GM12874 (cell line): ENCODE measurements around the gene BARD1.

Experiments used
- TF ChIP-seq, protein P1 (sequence below): IDR thresholded peaks from 2 replicates; pipeline ENCODE4 v1.5.1; 2011; ENCODE audit warnings: low read depth, mild to moderate bottlenecking, control low read depth, low read length, moderate library complexity; ENCODE audit not compliant: insufficient read depth

The BARD1 gene

DNA sequence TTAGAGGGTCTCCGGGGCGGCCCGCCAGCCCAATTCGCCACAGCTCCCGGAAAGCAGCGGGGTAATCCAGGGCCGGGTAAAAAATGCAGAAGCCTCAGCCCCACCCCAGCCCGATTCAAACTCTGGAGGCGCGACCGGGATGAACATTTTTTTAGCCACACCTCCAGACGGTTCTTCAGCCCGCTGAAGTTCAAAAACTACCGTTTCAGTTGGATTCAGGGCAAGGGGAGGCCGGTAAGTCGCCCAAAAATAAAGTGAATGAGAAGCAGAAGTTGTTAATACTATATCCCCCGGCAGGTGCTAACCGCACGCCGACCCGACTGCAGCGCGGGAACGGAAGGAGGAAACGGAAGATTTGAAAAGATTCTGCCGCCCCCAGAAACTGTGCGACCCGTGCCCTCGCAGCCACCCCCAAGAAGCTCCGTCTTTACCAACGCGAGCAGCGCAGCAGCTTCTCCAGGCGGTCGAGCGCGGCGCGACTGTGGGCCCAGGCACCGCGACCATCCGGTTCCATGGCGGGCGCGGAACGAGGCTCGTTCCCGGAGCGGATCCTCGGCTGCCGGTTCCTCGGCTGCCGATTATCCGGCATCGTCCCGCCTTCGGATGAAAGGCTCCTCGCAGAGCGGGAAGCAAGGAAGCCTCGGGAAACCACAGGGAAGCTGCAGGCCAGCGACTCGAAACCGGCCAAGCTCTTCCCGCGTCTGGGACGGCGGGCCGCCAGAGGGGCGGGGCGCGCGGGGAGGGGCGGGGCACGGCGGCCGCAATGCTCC, at the start of gene BARD1:
BARD1 (minus strand) TSS at position 703 of the 770 bp plus-strand sequence; CDS start at position 589, 114 bp downstream.
- TF ChIP-seq, protein P1, sequence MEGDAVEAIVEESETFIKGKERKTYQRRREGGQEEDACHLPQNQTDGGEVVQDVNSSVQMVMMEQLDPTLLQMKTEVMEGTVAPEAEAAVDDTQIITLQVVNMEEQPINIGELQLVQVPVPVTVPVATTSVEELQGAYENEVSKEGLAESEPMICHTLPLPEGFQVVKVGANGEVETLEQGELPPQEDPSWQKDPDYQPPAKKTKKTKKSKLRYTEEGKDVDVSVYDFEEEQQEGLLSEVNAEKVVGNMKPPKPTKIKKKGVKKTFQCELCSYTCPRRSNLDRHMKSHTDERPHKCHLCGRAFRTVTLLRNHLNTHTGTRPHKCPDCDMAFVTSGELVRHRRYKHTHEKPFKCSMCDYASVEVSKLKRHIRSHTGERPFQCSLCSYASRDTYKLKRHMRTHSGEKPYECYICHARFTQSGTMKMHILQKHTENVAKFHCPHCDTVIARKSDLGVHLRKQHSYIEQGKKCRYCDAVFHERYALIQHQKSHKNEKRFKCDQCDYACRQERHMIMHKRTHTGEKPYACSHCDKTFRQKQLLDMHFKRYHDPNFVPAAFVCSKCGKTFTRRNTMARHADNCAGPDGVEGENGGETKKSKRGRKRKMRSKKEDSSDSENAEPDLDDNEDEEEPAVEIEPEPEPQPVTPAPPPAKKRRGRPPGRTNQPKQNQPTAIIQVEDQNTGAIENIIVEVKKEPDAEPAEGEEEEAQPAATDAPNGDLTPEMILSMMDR: 0 out of 2 replicates have a peak, but pooled peaks have one; percentile 0

DNA sequence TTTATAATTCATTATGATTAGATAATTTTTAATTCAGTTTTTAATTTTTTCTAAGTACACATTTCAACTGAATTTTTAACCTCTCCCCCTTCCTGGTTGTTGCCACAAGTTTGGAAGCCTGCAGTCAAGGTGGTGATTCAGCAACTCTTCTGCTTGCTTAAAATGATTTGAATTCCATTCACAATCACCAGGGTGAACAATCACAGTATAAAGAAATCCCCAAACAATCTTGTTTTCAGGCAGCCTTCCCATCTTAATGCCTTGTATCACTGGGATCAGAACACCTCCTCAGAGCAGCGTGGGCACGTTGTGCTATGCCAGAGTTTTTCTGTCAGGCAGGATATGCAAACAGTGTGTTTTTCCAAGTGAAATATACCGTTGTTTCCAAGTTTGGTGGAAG, 46.7 kb upstream of the BARD1 start:
- TF ChIP-seq, protein P1: no peak

DNA sequence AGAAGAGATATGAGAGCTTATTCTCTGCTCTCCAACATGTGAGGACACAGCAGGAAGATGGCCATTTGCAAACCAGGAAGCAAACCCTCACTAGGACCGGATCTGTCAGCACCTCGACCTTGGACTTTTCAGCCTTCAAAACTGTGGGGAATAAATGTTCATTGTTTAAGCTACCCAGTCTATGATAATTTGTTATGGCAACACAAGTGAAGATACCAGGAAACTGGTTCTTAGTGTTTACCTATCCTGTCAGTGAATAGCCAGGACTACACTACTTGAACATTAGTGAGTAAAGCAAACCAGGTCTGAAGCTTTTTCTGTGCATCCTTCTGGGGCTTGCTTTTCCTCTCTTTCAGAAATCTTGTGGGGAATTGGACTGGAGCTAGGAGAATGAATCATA, 44.4 kb upstream of the BARD1 start:
- TF ChIP-seq, protein P1: no peak

DNA sequence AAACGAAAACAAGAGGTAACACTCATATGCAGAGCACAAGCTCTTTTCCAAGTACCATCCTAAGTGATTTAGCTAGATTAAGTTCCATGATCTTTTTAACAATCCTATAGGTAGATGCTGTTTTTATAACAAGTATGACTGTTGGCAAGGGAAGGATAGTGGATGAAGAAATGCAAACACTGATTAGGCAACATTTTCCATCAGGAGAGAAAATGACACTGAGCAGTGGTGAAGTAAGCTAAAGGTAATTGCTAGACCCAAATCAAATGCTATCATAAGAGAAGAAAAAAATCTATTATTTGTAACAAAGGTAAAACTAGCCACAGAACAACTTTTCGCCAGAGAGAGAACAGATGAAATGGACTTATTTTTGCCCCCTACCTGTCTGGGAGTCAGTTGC, 34.3 kb upstream of the BARD1 start:
- TF ChIP-seq, protein P1: no peak

DNA sequence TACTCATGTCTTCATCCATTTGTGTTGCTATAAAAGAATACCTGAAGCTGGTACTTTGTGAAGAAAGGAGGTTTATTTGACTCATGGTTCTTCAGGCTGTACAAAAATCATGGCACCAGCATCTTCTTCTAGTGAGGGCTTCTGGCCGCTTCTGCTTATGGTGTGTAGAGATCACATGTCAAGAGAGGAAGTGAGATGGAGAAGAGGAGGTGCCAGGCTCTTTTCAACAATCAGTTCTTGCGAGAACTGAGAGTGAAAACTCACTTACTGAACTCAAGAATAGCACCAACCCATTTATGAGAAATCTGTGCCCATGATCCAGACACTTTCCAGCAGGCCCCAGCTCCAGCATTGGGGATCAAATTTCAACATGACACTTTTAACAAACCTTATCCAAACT, 30.0 kb upstream of the BARD1 start:
- TF ChIP-seq, protein P1: no peak

DNA sequence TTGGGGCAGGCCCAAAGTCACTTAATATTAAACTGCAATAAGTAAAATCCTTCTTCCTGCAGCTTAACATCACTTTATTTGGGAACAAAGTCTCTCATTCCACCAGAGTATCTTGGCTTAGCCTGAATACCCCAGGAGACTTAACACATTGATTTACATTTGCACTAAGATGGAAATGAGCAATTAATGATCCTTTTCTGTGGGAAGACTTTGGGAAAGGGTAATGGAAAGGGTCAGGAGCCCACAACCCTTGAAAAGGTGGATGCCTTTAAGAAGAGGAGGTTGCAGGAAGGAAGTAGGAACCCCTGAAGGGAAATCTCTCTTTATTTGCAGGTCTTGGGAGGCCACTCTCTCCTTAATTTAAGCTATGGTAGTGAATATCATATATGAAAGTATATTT, 28.0 kb upstream of the BARD1 start:
- TF ChIP-seq, protein P1: no peak

DNA sequence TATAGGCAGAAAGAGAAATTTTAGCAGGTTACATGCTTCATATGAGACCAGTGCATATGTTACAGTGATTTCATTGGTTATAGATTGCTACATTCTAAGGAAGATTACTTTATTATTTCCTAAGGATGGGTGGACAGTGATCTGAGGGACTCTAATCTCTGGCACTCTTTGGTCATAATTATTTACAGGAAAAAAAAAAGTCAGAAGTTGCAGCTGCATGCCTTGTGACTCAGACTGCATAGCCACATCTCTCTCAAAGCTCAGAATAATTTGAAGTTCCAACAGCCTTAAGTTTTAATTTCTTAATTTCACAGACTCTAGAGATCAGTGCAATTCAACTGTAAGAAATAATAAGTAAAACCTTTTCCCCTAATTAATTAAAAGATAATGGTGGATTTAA, 27.1 kb upstream of the BARD1 start:
- TF ChIP-seq, protein P1: no peak
